GM12874 (cell line): Measurements from ENCODE around the gene RBL2.

Experiments
- TF ChIP-seq, protein P1 (sequence below): IDR thresholded peaks from 2 replicates; pipeline ENCODE4 v1.5.1; 2011; ENCODE audit warnings: low read depth, mild to moderate bottlenecking, control low read depth, low read length, moderate library complexity; ENCODE audit not compliant: insufficient read depth

RBL2 gene

DNA sequence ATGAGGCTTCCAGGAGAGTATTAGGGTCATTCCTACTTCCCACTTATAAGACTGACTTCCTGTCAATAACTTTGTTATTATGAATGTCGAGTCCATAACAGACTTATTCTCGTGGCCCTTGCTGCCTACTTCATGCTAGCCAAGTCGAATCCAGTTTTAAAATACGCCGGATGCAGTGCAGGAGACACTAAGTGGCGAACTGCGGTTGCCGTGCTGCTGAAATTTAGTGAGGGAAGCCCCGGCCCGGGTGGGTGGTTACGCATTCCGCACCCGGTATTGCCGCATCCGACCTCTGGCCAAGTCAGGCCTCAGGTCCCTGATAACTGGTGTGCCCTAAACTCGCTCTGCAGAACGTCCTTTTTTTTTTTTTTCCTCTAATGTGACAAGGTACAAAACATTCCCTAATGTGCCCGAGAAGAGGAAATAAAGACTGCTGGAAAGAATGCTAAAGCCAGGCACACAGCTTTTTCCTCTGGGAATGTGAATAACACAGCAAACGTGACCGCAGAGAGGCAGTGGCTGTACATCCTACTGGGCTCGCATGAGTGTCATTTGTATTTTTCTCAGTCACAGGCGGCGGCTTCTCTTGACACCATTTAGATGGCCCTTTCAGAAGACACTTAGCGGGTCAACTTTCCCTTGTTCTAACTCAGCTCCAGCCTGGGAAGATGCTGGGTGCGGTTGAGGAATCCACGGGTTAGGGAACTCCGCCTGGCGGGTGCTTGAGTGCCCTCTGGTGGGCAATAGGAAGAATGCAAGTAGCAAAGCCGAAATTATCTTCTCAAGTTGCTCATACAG is 75.8 kb downstream of the RBL2 start:
- TF ChIP-seq, protein P1, sequence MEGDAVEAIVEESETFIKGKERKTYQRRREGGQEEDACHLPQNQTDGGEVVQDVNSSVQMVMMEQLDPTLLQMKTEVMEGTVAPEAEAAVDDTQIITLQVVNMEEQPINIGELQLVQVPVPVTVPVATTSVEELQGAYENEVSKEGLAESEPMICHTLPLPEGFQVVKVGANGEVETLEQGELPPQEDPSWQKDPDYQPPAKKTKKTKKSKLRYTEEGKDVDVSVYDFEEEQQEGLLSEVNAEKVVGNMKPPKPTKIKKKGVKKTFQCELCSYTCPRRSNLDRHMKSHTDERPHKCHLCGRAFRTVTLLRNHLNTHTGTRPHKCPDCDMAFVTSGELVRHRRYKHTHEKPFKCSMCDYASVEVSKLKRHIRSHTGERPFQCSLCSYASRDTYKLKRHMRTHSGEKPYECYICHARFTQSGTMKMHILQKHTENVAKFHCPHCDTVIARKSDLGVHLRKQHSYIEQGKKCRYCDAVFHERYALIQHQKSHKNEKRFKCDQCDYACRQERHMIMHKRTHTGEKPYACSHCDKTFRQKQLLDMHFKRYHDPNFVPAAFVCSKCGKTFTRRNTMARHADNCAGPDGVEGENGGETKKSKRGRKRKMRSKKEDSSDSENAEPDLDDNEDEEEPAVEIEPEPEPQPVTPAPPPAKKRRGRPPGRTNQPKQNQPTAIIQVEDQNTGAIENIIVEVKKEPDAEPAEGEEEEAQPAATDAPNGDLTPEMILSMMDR: peak; percentile 83

DNA sequence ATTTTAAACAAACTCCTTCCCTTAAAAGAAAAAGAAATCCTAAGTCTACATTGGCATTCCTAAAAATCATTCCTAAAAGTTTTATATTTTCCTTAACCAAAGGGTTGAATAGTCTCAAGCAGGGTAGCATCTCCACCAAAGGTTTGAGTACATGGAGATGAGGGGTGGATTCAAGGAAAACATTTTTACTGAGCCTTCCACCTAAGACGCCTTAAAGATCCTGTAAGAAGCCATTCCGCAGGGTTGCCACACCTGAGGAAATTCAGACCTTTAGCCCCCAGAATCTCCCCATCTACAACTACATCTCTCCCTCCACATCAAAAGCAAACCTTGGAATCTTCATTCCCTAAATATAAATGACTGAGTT is 76.4 kb downstream of the RBL2 start:
- TF ChIP-seq, protein P1: no peak

DNA sequence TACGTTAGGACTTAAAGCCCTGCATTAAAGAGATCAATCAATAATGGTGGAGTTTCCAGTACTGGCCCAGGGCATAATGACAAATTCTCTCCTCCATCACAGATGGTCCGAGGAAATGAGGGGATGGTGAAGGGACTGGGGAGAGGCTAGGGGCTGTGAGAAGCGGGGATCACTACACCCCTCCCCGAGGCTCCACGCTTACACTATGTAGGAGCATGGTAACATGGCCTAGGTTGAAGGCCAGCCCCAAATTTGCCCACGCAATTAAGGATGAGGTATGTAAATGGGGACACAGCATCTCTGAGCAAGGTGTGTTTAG is 76.8 kb downstream of the RBL2 start:
- TF ChIP-seq, protein P1: no peak

DNA sequence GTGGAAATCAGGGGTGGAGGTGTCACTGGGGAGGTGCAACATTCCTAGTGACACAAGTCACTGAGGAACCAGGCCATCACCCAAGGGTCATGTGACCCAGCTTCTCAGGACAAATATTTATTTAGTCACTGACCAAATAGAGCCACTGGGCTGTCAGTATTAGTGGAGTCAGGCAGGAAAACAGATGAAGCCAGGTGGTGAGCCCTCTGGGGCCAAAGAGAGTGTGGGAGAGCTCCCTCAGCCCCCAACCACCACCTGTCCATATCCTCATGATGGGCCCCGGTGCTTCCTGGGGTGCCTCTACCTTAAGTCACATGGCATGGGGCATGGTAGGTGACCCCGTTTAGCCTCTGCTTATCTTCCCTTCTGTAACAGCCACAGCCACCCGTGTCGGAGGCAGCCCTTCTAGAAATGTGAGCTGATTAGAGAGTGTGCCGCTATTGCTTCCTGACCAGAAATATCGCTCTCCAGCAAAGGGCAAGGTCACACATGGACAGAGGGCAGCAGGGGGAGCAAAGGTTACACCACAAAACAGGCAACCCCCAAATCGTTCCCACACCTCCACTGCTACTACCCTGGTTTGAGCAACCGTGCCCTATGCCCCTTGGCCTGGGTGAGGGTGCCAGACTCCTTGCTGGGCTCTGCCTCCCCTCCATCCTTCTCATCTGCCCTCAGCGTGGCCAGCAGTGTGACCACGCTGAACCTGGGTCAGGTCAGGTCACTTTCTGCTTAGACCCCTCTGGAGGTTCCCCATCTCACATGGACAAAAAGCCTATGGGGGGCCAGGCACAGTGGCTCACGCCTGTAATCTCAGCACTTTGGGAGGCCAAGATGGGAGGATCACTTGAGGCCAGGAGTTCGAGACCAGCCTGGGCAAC is 77.4 kb downstream of the RBL2 start:
- TF ChIP-seq, protein P1: no peak

DNA sequence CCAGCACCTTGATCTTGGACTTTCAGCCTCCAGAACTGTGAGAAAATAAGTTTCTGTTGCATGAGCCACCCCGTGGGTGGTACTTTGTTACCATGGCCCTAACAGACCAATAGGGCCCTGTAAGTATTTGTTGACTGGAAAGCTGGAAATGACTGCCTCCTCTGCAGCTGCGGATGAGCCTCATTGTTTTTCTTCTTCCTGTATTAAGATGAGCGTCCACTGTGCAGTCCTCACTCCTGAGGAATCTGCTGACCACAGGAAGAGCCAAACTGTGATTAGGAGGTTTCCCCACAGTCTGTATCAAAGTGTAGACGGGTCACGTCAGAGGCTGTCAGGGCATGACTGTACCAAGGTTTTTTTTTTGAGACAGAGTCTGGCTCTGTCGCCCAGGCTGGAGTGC is 81.0 kb downstream of the RBL2 start:
- TF ChIP-seq, protein P1: no peak

DNA sequence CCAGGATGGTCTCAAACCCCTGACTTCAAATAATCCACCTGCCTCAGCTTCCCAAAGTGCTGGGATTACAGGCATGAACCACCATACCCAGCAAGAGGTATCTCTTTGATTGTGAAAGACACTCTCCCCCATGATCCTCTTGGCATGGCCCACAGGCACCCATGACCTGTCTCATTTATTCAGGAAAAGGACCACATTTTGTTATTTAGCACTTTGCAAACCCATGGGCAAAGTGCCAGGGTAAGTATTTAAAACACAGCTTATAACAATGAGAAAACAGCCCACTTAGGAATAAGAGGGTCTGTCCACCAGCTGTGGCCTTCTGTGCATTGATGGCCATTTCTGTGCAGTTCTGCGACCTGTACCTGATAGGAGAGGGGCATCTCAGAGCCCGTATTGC is 81.5 kb downstream of the RBL2 start:
- TF ChIP-seq, protein P1: no peak

DNA sequence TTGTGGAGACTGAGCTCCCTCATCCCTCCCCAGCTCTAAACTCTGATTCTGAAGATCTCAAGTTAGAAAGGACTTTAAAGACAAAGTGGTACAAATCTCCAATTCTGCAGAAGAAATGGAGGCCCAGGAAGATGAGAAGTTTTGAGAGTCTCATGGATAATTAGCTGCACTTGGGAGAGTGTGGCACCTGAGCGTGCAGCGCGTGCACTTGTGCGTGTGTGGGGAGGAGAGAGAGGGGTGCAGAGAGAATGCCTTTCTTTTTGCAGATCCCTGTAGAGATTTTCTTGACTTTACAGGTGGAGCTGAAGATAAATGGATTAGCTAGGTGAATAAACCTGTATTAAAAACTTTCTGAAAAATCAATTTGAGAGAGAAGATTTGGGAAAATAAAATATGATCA is 83.6 kb downstream of the RBL2 start:
- TF ChIP-seq, protein P1: no peak
